AG04450 (cell line): ENCODE measurements around the gene FBXO30. TPM values are rescaled to one million over a fixed set of nuclear protein-coding genes. Genes with fewer than 3 reads are reported as not detected.

Experiments used
- CTCF ChIA-PET: fragments of 300-600, 350-600 bp; formaldehyde crosslinking; extraction: SDS; loops from one replicate; lab custom pipeline; 2022; ENCODE audit warnings: antibody characterized with exemption, inconsistent platforms; lab: Charles Lee
- POLR2A ChIA-PET: fragments of 350-600 bp; formaldehyde crosslinking; extraction: SDS; loops from one replicate; lab custom pipeline; 2021; ENCODE audit warnings: antibody characterized with exemption, inconsistent platforms; lab: Yijun Ruan, JAX
- DNase-seq: peaks from one replicate; pipeline ENCODE4 v3.0.0-alpha.2; 2011; ENCODE audit warnings: low read depth, low spot score
- H3K27ac ChIP-seq: one replicate; pipeline ENCODE4 v1.5.1; 2012; ENCODE audit warnings: low read depth, low read length, control low read depth
- H3K27me3 ChIP-seq: one replicate; pipeline ENCODE4 v1.6.0; 2012; ENCODE audit warnings: low read length; ENCODE audit not compliant: control insufficient read depth, insufficient read depth
- H3K4me3 ChIP-seq: 2 replicates; pipeline ENCODE4 v1.5.1; 2011; ENCODE audit warnings: mild to moderate bottlenecking, low read depth, low read length, control low read depth
- H3K9me3 ChIP-seq: 2 replicates; pipeline ENCODE4 v1.5.1; 2012; ENCODE audit warnings: low read length; ENCODE audit not compliant: control insufficient read depth, insufficient read depth
- CTCF ChIP-seq: IDR thresholded peaks from 2 replicates; pipeline ENCODE4 v1.5.1; 2011; ENCODE audit warnings: low read depth, low read length, control low read depth, inconsistent platforms
- polyA plus RNA-seq: library from polyadenylated mRNA; depleted of rRNA; stranded (reverse); fragments of >200 nt; gene quantifications from 2 replicates; pipeline ENCODE4 v1.2.3, GENCODE V29; 2011

FBXO30 gene
- polyA plus RNA-seq, 1 experiment, result 11.8 TPM

- DNase-seq, result no peak
- TF ChIP-seq CTCF, result no peak
- Histone ChIP-seq H3K4me3 (peak overlapping the region; percentile 11), H3K27ac (no peak overlapping the region), H3K9me3 (no peaks in the 10 kb centered on the region), H3K27me3 (no peaks in the 10 kb centered on the region)
- ChIA-PET POLR2A (interaction anchor here (2.3 kb wide), 1 partner anchor 76 kb away, joined by 8 read pairs; the partner anchor contains the start of gene EPM2A), CTCF (interaction anchor here (1.5 kb wide), 1 partner anchor 76 kb away, joined by 3 read pairs; no protein-coding TSS in a partner anchor)
These were observed 2.9 kb downstream of the FBXO30 start for GRCh38 chr6:145811741-145812140.

- ChIA-PET POLR2A (no interaction called here), CTCF (no interaction called here)
- Histone ChIP-seq H3K4me3 (no peak overlapping the region), H3K27me3 (no peaks in the 10 kb centered on the region), H3K27ac (no peak overlapping the region), H3K9me3 (no peaks in the 10 kb centered on the region)
- no peak for TF ChIP-seq CTCF
- no peak for DNase-seq
These were observed 4.8 kb downstream of the FBXO30 start for GRCh38 chr6:145809785-145810184.

GRCh38 chr6:145809211-145809610 is 5.4 kb downstream of the FBXO30 start:
- ChIA-PET POLR2A (no interaction called here), CTCF (no interaction called here)
- Histone ChIP-seq H3K27ac (no peak overlapping the region), H3K9me3 (no peaks in the 10 kb centered on the region), H3K4me3 (no peak overlapping the region), H3K27me3 (no peaks in the 10 kb centered on the region)
- no peak for TF ChIP-seq CTCF
- DNase-seq, result no peak

- no peak for TF ChIP-seq CTCF
- Histone ChIP-seq H3K4me3 (no peak overlapping the region), H3K27ac (no peak overlapping the region), H3K27me3 (no peaks in the 10 kb centered on the region), H3K9me3 (no peaks in the 10 kb centered on the region)
- ChIA-PET CTCF (no interaction called here), POLR2A (no interaction called here)
- no peak for DNase-seq
These were observed 6.4 kb downstream of the FBXO30 start for GRCh38 chr6:145808239-145808638.

- Histone ChIP-seq H3K27me3 (no peaks in the 10 kb centered on the region), H3K27ac (no peak overlapping the region), H3K9me3 (no peaks in the 10 kb centered on the region), H3K4me3 (no peak overlapping the region)
- POLR2A ChIA-PET, result no interaction called here
- no peak for TF ChIP-seq CTCF
- DNase-seq, result no peak
- CTCF ChIA-PET, result interaction anchor here (1.2 kb wide), 1 partner anchor 12 kb away, joined by 4 read pairs; no protein-coding TSS in a partner anchor
These were observed 12.5 kb downstream of the FBXO30 start for GRCh38 chr6:145802141-145802540.
